Panc1 (cell line): ENCODE measurements around the gene DNAJB8. TPM values are rescaled to one million over a fixed set of nuclear protein-coding genes. Genes with fewer than 3 reads are reported as not detected.

Experiments used
- ATAC-seq: fragments of 200-7000 bp; cut with Tn5 transposase; 2 replicates; pipeline ENCODE4 v1.9.1; 2020; ENCODE audit warnings: mild to moderate bottlenecking, moderate library complexity
- BruUV-seq: library from RNA; stranded (reverse); fragments of 400-500 nt; replicated peaks from 2 replicates; lab custom pipeline; 2021; lab: Mats Ljungman, UMichigan
- CTCF ChIA-PET: fragments of 300-600 bp; sonication (Branson Sonifier 250); formaldehyde crosslinking; loops from one replicate; lab custom pipeline; 2022; ENCODE audit warnings: antibody characterized with exemption; lab: Charles Lee
- POLR2A ChIA-PET: fragments of 300-600 bp; sonication (Branson Sonifier 250); formaldehyde crosslinking; loops from one replicate; lab custom pipeline; 2022; ENCODE audit warnings: antibody characterized with exemption; lab: Charles Lee
- DNase-seq: peaks from one replicate; pipeline ENCODE4 v3.0.0-alpha.2; 2010; ENCODE audit warnings: low read depth, low spot score
- H3K27ac ChIP-seq: 2 replicates; pipeline ENCODE4 v1.5.1; 2011; ENCODE audit warnings: mild to moderate bottlenecking, low read length, inconsistent platforms
- H3K27me3 ChIP-seq: fragments of 200-500 bp; sonication (Bioruptor generic); 2 replicates; pipeline ENCODE4 v1.6.0; 2014; ENCODE audit warnings: low read length, inconsistent platforms; ENCODE audit not compliant: control insufficient read depth, insufficient read depth
- H3K36me3 ChIP-seq: fragments of 200-500 bp; sonication (Bioruptor generic); 2 replicates; pipeline ENCODE4 v1.5.1; 2014; ENCODE audit warnings: inconsistent platforms, mild to moderate bottlenecking, low read length, moderate library complexity; ENCODE audit not compliant: control insufficient read depth, insufficient read depth
- H3K4me1 ChIP-seq: 2 replicates; pipeline ENCODE4 v1.5.1; 2011; ENCODE audit warnings: inconsistent platforms, mild to moderate bottlenecking, low read length, moderate library complexity; ENCODE audit not compliant: control insufficient read depth, insufficient read depth
- H3K4me3 ChIP-seq, 2 experiments: 2 replicates each; pipeline ENCODE4 v1.5.1; 2011 to 2012; ENCODE audit warnings: low read depth in 2 of 2, low read length in 2 of 2, mild to moderate bottlenecking in 2 of 2, inconsistent platforms in 1 of 2, moderate library complexity in 1 of 2
- H3K9me3 ChIP-seq: fragments of 200-500 bp; sonication (Bioruptor generic); 2 replicates; pipeline ENCODE4 v1.5.1; 2014; ENCODE audit warnings: low read depth, mild to moderate bottlenecking, inconsistent platforms, low read length, moderate library complexity; ENCODE audit not compliant: control insufficient read depth, insufficient read depth
- CTCF ChIP-seq: fragments of 450-650 bp; IDR thresholded peaks from 2 replicates; pipeline ENCODE4 v1.5.1; 2017; ENCODE audit warnings: mild to moderate bottlenecking
- POLR2AphosphoS5 ChIP-seq: IDR thresholded peaks from 2 replicates; pipeline ENCODE4 v1.6.1; 2012; ENCODE audit warnings: mild to moderate bottlenecking, low read depth, low read length, moderate library complexity
- REST ChIP-seq, 2 experiments: IDR thresholded peaks; 2 replicates each; pipeline ENCODE4 v1.6.1; 2011 to 2012; ENCODE audit warnings: low read depth in 2 of 2, control low read depth in 1 of 2, low read length in 1 of 2, mild to moderate bottlenecking in 1 of 2, moderate library complexity in 1 of 2; ENCODE audit not compliant: insufficient read depth in 1 of 2
- SIN3A ChIP-seq: IDR thresholded peaks from 2 replicates; pipeline ENCODE4 v1.6.1; 2012; ENCODE audit warnings: low read depth, mild to moderate bottlenecking, low read length, moderate library complexity, borderline replicate concordance; ENCODE audit not compliant: insufficient read depth
- TCF7L2 ChIP-seq: IDR thresholded peaks from 2 replicates; pipeline ENCODE4 v1.6.1; 2011; ENCODE audit warnings: mild to moderate bottlenecking, low read depth, low read length, inconsistent platforms
- in situ Hi-C: cut with HindIII; loops from 2 replicates; pipeline ENCODE4 v1.10.0; 2016; ENCODE audit warnings: low sequenced_read_pairs, low pct_unique_long_range_greater_than_20kb
- intact Hi-C: fragments of 100-400 bp; cut with micrococcal nuclease; formaldehyde crosslinking; loops from one replicate; pipeline ENCODE4 v1.10.0; 2022; ENCODE audit not compliant: unreplicated experiment
- total RNA-seq: library from RNA; stranded (reverse); gene quantifications from one replicate; pipeline ENCODE4 v1.2.1, GENCODE V29; 2021; ENCODE audit not compliant: unreplicated experiment

Gene DNAJB8
- total RNA-seq, 1 experiment from 2014 or later: not detected

- ChIA-PET CTCF (no interaction called here), POLR2A (interaction anchor here (0.7 kb wide), 1 partner anchor 60 kb away, joined by 3 read pairs; no protein-coding TSS in a partner anchor)
- ATAC-seq (no peak), DNase-seq (no peak)
- peaks cover 3% of the 10 kb centered on the region; the same call in 1 of the 2 replicates for H3K36me3 ChIP-seq
- intact Hi-C loops (no loop called here), in situ Hi-C loops (no loop called here)
- TF ChIP-seq REST (IDR thresholded peaks at IDR 0.05; ENCODE audit: insufficient read depth in 1 of 2, low read depth in 2 of 2, low read length in 1 of 2): no peak
- no peak for TF ChIP-seq SIN3A
- TF ChIP-seq POLR2AphosphoS5: no peak
- no peak for TF ChIP-seq CTCF
- TF ChIP-seq TCF7L2: no peak
- no peaks in the 10 kb centered on the region for H3K27me3 ChIP-seq
- H3K4me1 ChIP-seq: no peaks in the 10 kb centered on the region
- no peaks in the 10 kb centered on the region for H3K9me3 ChIP-seq
- BruUV-seq: no TSS peak
- no peak overlapping the region for H3K27ac ChIP-seq
- no peak overlapping the region for H3K4me3 ChIP-seq
Measured at GRCh38 chr3:128475355-128475754, 8.7 kb upstream of the DNAJB8 start.

- H3K36me3 ChIP-seq: no peaks in the 10 kb centered on the region
- in situ Hi-C loops (no loop called here), intact Hi-C loops (no loop called here)
- no peak overlapping the region for H3K4me3 ChIP-seq
- no peak for ATAC-seq
- ChIA-PET CTCF (no interaction called here), POLR2A (no interaction called here)
- no TSS peak for BruUV-seq
- no peaks in the 10 kb centered on the region for H3K4me1 ChIP-seq
- H3K27me3 ChIP-seq: no peaks in the 10 kb centered on the region
- no peak for DNase-seq
- no peak for TF ChIP-seq TCF7L2
- H3K27ac ChIP-seq: no peak overlapping the region
- no peaks in the 10 kb centered on the region for H3K9me3 ChIP-seq
Measured at GRCh38 chr3:128473737-128474136, 7.0 kb upstream of the DNAJB8 start.

GRCh38 chr3:128473180-128473519 is 6.5 kb upstream of the DNAJB8 start:
- ATAC-seq: no peak
- ChIA-PET CTCF (no interaction called here), POLR2A (no interaction called here)
- Histone ChIP-seq H3K27me3 (no peaks in the 10 kb centered on the region), H3K4me1 (no peaks in the 10 kb centered on the region), H3K36me3 (no peaks in the 10 kb centered on the region), H3K27ac (no peak overlapping the region), H3K4me3 (no peak overlapping the region), H3K9me3 (no peaks in the 10 kb centered on the region)
- no TSS peak for BruUV-seq
- no peak for DNase-seq
- no peak for TF ChIP-seq SIN3A
- no peak for TF ChIP-seq REST (IDR thresholded peaks at IDR 0.05; ENCODE audit: insufficient read depth in 1 of 2, low read depth in 2 of 2, low read length in 1 of 2)
- TF ChIP-seq TCF7L2: no peak
- no peak for TF ChIP-seq CTCF
- no peak for TF ChIP-seq POLR2AphosphoS5
- in situ Hi-C loops (no loop called here), intact Hi-C loops (no loop called here)
